HG03159 (cell line): ENCODE data around the gene C11orf98.
"Not testable (repeated sequence)": the region's sequence is repeated elsewhere in the genome, so short reads cannot be mapped to it uniquely, and the experiment has no call there.

ENCODE experiments used
- ATAC-seq: cut with Tn5 transposase; IDR thresholded peaks from one replicate; pipeline ENCODE4 v1.9.1; 2021; ENCODE audit warnings: mild to moderate bottlenecking, moderate library complexity; ENCODE audit not compliant: unreplicated experiment

The C11orf98 gene

DNA sequence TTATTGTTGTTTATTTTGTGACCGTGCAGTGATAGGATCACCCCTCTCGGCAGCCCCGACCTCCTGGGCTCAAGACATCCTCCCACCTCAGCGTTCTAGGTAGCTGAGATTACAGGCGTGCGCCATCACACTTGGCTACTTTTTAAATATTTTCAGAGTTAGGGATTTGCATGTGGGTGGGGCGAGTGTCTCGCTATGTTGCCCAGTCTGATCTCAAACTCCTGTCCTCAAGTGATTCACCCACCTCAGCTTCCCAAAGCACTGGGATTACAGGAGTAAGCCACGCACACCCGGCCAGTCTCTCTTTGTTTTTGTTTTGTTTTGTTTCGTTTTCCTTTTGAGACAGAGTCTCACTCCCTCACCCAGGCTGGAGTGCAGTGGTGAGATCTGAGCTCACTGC, 10.7 kb downstream of the C11orf98 start:
- ATAC-seq: no peak

DNA sequence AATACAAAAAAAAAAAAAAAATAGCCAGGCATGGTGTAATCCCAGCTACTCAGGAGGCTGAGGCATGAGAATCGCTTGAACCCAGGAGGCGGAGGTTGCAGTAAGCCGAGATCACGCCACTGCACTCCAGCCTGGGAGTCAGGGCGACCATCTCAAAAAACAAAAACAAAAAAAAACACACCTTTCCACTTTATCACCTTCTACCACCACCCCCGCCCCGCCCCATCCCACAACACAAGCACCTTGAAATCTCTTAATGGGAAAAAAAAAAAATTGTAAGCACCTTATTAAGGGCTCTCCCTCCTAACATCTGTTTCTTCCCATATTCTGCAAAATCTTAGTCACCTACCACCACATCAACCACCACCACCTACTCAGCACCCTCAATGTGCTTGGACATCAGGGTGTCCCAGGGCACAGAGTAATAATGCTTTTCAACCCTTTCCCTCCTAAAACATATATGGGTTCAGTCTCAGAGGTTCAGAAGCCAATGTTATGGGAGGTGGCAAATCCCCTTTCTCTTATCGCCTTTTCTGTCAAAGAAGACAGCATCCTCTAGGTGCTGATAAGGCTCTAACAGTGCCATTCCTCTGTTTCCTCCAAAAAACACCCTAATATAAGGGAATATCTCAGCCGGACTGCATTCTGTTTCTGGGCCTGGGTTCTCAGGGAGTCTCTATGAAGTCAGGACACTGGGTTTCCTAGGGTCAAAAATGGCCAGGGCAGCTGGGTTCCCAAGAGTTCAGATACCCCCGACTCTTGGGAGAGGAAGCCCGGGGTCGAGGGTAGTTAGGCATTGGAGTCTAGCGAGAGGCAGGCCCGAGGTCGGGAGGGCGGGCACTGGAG, 12.6 kb downstream of the C11orf98 start:
- no peak for ATAC-seq

DNA sequence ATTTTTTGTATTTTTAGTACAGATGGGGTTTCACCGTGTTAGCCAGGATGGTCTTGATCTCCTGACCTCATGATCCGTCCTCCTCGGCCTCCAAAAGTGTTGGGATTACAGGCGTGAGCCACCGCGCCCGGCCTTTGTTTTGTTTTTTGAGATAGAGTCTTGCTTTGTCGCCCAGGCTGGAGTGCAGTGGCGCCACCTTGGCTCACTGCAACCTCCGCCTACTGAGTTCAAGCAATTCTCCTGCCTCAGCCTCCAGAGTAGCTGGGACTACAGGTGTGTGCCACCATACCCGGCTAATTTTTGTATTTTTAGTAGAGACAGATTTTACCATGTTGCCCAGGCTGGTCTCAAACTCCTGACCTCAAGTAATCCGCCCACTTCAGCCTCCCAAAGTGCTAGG, 14.7 kb downstream of the C11orf98 start:
- not testable (repeated sequence) for ATAC-seq

DNA sequence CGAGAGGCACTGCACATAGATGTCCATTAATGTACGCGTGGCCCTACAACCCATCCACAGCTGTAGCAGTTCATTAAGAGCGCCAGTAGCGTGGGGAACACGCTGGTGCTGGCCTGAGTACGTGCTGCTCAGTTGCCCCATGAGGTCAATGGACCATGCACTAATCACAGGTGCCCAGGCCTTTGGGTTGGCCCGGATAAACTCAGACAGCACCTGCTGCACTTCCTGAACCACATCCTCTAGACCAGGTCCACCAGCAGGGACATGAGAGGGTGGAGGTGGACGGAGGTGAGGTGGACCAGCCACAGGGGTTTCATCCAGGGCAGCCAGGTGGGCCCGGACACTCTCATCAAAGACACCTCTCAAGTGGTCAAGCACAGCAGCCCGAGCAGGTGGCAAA, 15.5 kb downstream of the C11orf98 start:
- ATAC-seq: no peak

DNA sequence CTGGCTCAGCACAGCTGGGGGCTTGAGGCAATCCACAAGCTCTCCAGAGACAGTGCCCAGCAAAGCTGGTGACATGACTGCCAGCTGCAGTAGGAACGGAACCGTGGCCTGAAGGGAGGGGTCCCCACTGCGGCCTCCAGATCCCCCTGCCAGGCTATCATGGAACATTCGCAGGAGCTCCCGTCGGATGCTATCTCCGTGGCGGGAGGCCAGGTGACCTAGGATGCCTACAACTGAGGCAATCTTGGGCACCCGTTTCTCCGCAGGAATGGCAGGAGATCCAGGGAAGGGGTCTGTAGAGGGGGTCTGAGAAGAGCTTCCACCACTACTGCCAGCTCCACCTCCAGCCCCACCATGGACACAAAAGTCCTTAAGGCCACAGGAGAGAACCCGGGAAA, 16.0 kb downstream of the C11orf98 start:
- ATAC-seq: no peak

DNA sequence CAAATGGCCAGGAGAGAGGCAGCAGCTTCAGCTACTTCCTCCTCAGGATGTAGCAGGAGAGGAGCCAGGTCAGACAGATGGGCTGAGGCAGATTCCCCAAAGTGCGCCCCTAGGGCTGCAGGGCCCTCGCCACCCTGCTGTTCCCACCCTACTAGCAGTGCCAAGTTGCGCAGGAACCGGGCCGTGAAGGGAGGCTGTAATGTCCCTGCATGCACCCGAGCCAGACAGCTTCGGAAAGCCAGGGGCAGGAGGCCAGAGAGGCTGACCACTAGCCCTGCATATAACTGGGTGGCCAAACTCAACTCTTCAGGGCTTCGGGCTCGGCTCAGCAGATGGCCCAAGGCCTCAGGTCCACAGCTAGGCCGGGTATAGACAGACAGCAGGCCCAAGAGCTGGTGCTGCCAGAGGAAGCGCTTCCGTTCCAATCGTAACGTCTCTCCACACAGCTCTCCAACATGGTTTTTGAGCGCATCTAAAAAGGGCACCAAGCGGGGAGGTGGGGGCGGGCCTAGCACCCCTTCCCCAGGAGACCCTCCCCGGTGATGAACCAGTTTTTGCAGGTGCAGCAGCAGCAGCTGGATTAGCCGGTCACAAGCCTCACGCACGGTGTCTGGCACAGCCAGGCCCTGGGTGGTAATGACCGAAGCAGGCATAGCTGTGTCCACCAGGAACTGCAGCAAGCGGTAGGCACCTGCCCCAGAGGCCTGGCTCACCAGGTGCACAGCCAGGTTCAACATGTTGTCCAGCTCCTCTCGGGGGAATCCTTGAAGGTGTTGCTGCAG, 16.6 kb downstream of the C11orf98 start:
- no peak for ATAC-seq

DNA sequence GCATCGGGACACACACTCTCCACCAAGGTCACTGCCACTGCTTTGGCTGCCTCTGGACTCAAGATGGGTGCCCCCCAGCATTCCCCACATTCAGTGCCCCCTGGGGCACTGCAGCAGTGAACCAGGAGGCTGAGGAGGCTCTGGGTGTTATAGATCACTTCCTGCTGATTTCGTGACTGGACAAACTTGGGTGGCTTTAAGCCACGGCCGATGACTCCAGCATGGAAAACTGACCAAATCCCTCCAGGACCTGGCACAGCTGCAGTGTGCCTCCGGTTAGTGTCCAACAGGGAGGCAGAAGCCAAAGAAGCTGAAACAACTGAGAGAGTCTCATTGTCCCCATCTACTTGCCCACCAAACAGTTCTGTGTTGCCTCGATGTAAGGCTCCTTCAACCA, 17.4 kb downstream of the C11orf98 start:
- no peak for ATAC-seq

DNA sequence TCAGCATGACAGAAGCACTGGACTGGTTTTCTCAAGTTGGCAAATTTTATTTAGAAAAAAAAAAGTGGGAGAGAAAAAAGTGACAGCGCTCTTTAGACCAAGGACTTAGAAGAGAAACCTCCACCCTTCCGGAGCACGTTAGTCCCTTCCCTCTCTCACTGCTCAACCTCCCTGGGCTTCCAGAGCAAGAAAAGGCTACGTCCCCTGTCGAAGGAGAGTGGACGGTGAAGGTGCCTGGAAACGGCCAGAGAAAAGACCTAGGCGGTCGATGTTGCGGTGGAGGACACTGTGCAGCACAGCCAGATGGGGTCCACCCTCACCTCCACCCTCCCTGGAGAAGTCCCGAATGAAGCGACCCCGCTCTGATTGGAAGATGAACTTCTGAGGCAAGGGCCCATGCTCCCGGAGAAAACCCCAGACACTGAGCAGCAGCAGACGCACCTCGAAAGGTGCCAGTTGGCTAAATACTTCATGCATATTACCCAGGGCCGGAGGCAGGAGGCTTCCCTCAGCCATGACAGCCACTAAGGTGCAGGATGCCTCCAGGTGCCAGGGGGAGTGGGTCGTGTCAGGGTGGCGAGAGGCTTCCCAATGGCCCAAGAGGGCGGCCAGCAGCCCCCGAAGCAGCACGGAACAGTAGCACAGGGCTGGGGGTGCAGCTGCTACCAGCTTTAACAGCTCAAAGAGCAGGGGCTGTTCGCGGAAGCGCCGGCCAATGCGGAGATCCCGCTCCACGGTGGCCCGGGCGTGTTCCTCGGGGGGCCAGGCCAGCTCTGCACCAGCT, 18.0 kb downstream of the C11orf98 start:
- ATAC-seq: peak; percentile 3

DNA sequence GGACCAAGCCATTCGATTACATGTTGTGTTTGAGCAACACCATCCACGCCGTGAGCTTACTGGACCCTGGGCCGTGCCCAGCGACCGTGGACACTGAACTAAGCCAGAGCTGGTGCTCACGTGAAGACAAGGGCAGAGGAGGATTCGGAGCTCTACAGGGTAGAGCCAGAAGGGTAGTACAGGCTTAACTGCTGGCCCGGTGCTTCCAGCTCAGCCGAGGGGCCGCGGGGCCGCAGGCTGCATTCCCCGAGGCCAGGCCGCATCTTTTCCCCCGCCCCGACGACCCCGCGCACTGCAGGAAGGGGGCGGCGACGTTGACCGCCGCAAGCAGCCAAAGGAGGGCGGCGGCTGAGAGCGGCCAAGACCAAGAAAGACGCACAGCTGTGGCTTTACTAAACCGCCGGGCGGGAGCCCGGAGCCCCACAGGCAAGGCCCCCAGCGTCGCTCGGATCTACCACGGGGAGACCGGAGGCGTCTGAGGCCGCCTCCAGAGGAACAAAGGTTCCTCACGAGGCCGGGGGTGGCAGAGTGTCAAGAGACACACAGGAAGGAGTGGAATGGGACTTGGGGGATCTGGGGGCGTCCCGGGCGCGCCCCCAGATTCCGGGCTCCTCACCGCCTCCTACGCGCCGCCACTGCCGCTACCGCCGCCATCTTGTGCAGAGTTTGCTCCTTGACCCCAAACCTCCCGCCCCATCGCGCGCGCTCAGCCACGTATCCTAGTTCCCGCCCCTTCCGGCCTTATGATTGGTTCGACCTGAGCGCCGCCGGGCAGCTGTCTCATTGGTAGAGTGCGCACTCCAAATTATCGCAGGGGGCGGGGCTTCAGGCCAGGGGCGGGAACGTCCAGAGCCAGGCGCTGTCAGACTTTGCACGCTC, 18.8 kb downstream of the C11orf98 start, which contains the start of gene GANAB:
TSS of gene GANAB (minus strand) at position 668 of the 879 bp plus-strand sequence. CDS start at position 654, 14 bp downstream.
- peak; percentile 92 for ATAC-seq

DNA sequence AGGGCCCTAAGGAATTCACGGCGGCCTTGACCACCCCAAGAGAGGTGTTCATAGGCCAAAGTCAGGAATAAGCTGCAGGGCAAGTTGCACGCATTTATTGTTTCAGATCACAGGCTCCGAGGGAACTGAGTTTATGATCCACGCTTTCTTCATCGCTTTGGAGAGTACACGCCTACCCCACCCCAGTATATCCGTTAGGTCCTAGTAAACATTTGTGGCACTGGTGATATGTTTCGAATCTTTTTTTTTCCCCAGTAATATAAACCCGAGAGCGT, 19.4 kb downstream of the C11orf98 start:
- ATAC-seq: no peak

DNA sequence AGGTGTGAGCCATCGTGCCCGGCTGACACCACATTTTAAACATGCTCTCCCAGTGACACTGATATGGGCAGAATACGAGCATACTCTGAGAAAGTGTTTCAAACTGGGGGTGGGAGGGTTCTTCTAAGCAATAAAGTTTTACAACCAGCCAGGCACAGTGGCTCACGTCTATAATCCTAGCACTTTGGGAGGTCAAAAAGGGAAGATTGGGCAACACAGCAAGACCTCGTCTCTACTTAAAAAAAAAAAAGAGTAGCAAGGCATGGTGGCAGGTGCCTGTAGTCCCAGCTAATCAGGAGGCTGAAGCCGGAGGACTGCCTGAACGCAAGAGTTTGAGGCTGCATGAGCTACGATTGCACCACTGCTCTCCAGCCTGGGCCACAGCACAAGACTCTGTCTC, 20.8 kb downstream of the C11orf98 start:
- no peak for ATAC-seq

DNA sequence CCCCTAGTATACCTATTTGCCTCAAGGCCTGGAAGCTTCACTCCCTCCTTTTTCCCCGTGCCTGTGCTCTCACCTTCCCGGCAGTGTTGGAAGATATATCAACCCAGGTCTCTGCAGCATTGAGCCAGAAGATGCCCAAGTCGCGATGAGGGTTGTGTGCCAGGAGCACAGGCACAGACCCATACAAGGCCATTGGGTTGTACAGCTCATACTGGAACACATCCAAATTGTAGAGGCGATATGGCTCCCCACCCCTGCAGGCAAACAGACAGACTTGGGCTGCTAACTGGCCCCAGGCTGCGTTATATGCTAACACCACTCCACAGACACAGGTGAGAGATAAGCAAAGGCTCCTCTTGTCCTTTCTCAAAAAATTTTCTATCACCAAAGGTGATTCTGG, 32.5 kb downstream of the C11orf98 start:
- no peak for ATAC-seq

DNA sequence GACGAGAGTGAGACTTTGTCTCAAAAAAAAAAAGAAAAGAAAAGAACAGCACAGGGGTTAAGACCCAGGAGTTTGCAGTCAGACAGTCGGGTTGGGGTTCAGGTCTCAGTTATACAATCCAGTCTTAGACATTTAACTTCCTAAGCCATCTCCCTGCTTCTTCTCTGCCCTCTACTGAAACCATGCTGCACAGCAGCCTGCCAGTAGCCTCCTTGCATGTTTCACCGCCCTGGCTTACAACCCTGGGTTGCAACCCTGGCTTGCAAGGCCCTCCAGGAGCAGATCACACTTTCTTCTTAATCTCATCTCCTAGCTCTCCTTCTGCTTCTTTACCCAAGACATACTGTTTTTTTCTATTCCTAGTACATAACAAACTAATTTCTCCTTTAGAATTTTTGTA, 37.3 kb downstream of the C11orf98 start:
- ATAC-seq: no peak

DNA sequence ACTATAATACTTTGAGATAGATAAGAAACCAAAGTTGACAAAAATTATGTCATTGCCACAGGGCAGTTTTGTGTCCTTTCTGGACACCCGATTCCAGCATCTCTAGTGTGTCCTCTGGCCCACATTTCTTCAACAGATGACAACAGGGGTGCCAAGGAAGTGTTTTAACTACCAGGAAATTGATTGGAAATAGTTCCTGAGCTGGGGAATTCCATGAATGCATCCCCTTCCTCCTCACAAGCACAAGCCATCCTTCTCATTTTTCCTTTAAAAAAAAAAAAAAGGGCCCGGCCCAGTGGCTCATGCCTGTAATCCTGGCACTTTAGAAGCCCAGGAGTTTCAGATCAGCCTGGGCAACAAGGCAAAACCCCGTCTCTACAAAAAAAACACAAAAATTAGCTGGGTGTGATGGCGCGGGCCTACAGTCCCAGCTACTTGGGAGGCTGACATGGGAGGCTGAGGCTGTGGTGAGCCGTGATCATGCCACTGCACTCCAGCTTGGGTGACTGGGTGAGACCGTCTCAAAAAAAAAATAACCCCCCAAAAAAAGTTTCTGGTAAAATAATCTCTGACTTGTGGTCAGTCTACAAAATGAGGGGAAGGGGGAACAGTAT, 42.4 kb downstream of the C11orf98 start:
- ATAC-seq: no peak

DNA sequence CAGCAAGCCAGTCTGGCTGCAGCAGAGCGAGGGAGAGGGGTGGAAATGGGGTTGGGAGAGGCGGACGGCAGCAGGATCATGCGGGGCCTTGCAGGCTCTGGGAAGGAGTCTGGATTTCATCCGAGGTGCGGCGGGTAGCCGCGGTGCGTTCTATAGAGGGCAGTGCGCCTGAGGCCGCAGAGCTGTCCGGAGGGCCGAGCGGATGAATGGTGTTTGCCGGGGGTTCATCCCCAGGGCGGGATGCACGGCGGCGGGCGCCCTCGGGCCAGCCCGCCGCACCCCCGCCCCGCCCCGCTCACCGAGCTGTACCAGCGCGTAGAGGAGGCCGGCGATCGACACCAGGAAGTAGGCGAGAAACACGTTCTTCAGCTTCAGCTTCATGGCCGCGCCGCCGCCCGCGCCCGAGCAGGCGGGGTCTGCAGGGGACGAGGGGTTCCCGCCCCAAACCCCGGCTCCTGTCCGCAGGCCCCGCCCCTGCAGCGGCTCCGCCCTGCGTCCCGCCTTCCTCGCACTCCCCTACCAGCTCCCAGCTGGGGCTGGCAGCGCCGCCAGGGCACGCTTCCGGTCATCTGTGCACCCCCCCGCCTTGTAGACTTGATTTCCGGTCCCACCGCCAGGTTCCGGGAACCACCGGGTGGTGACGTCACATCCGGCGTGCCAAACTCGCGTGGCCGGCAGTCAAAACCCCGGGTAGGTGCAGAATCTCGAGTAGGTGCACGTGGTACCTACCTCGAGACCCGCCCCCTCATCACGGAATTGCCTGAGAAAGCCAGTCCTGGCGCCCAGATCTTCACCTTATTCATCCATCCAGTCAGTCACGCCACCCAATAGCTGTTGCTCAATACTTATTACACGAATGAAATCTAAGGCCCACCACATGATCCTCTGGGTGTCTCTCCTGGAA, 43.2 kb downstream of the C11orf98 start, which contains the start of gene B3GAT3:
TSS of gene B3GAT3 (minus strand) at position 420 of the 904 bp plus-strand sequence. CDS start at position 381, 39 bp downstream.
- peak; percentile 80 for ATAC-seq

DNA sequence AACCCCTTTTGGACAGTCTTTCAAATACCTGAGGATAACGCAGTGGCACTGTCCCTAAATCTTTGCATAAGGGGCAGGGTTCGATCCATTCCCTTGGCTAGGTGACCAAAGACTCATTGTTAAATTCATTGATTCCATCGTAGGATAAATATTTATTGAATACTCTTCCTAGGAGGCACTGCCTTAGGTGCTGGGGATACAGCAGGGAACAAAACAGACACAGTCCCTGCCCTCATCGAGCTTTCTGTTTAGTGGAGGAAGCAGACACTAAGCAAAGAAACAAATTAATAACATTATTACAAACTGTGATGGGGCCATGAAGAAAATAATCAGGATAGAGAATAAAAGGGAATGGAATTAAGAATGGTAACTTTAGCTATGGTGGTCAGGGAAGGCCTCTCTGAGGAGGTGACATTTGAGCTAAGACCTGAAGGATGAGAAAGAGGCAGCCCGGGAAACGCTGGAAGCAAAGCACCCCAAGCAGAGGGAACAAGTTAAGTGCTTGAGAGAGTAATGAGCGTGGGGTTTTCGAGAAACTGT, 43.9 kb downstream of the C11orf98 start:
- no peak for ATAC-seq

DNA sequence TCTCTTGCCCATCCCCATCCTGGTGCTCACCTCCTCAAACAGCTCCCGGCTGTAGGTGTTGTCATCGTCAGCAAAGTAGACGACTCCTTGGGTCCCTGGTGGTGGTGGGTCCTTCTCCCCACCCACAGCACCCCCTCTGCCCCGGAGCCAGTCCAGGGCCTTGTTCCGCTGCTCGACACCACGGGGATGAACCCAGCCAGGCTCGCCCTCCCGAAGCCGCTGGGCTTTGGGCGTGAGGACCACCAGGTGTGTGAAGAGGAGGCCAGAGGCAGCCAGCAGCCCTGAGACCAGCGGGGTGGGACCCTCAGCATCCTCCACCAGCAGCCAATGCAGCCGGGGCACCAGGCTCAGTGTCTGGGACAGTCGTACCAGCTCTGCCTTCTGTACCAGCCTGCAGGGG, 48.1 kb downstream of the C11orf98 start:
- ATAC-seq: not testable (repeated sequence)

DNA sequence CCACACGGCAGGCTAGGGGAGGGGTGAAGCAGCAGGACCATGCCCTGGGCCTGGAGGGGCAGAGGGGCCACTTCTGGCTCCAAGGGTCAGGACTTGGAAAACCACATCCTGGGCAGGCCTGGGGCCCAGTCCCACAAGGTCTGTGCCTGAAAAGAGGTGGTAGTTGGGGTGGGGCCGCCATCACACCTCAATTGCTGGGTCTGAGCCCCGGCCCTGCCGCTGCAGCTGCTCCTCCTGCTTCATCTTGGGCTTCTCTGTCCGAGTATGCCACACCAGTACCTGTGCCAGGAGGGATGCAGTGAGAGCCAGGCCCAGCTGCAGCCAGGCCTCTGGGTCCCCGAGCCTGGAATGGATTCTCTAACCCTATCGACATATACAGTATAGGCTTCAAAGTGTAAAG, 49.5 kb downstream of the C11orf98 start:
- ATAC-seq: no peak

DNA sequence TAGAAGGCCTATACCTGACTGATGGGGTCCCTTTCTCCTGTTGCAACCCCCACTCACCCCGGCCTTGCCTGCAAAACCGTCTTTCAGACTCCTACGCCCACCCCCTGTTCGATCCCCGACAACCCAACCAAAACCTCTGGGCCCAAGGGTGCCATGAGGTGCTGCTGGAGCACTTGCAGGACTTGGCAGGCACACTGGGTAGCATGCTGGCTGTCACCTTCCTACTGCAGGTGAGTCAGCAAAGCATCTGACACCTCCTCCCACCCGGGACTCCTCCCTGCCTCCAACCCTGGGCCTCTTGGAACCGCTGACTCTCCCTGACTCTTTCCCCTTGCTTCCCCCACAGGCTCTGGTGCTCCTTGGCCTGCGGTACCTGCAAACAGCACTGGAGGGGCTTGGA, 50.7 kb downstream of the C11orf98 start:
- ATAC-seq: no peak
